ENCODE data around the gene EMILIN2.
"Not testable (repeated sequence)": the region's sequence is repeated elsewhere in the genome, so short reads cannot be mapped to it uniquely, and the experiment has no call there.

The EMILIN2 gene

GRCh38 chr18:2847317-2848246 is 776 bp downstream of the EMILIN2 start:
- no peak for DNase-seq

DNA sequence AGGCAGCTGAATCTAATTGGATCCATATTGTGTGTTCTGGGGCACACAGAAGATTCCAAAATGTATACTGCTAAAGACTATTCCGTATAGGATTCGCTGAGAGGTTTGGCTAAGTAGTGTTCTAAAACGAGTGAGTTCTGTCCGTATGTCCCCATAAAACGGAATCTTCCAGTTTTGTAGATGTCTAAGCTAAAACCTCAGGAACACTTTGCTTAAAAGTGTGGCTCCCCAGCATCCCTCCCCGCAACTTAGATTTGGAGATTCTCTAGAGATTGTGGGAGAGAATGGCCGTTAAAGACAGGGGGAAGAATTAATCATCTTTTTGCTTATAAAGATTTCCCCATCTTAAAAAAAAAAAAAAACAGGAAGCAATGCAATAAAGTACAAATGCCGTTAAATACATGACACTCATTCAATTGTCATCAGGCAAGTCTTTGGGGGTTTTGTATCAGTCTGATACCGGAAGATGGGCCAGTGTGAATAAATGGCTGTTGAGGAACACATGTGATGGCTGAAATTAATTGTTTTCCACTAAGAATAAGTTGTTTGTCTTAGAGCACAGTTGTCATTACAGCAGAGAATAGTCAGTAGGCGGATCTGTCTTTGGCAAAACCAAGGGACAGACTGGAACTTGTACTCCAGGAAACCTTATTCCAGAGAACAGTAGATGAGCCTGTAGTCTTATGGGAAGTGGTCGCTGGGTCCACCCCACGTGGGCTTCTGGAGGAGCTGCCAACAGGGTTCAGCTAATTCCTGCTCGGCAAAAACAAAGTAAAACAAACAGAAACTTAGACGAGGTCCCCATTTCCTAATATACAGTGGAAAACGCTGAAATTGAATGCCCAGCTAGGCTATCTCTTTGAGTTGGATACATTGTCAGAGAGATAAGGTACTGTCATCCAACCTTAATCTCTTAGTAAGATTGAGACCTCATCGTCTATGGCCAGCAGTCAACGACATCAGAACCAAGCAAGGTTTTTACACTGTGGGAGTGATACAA is 1.7 kb downstream of the EMILIN2 start:
- DNase-seq = no peak

GRCh38 chr18:2850816-2851215 is 4.0 kb downstream of the EMILIN2 start:
- DNase-seq = no peak

- no peak for DNase-seq
These were observed 5.0 kb downstream of the EMILIN2 start for GRCh38 chr18:2851771-2852170.

GRCh38 chr18:2852460-2852859 is 5.7 kb downstream of the EMILIN2 start:
- DNase-seq = not testable (repeated sequence)

- DNase-seq = no peak
These were observed 6.5 kb downstream of the EMILIN2 start for GRCh38 chr18:2853173-2853925.

DNA sequence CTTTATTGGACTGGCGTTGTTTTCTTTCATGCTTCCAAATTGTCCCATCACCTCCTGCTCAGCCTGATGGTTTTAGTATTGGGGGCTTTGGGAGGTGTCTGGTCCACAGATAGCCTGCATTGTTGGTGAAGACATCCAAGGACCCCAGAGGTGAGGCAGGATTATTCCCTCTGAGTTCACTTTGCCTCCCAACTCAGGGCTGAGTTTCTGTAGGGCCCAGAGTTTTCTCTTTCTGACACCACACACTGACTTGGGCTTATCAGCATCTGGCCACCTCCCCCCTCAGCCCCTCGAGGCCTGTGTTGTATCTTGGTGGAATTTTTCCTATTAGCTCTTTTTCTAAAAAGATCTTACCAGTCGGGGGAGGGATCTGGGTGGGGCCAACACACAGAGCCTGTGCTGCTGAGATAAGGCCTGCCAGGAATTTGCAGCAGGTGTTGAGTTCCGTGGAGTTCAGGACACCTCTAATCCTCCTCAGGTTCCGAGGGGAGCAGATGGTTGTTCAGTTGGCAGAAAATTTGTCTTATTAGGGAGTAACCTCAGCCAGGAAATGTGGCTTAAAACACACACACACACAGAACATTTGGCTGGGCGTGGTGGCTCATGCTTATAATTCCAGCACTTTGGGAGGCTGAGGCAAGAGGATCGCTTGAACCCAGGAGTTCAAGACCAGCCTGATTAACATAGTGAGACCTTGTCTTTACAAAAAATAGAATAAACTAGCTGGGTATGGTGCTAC is 7.3 kb downstream of the EMILIN2 start:
- no peak for DNase-seq

- DNase-seq = no peak
These were observed 8.1 kb downstream of the EMILIN2 start for GRCh38 chr18:2854875-2855274.

GRCh38 chr18:2855560-2856350 is 8.9 kb downstream of the EMILIN2 start:
- no peak for DNase-seq

GRCh38 chr18:2856547-2857170 is 9.9 kb downstream of the EMILIN2 start:
- no peak for DNase-seq

DNA sequence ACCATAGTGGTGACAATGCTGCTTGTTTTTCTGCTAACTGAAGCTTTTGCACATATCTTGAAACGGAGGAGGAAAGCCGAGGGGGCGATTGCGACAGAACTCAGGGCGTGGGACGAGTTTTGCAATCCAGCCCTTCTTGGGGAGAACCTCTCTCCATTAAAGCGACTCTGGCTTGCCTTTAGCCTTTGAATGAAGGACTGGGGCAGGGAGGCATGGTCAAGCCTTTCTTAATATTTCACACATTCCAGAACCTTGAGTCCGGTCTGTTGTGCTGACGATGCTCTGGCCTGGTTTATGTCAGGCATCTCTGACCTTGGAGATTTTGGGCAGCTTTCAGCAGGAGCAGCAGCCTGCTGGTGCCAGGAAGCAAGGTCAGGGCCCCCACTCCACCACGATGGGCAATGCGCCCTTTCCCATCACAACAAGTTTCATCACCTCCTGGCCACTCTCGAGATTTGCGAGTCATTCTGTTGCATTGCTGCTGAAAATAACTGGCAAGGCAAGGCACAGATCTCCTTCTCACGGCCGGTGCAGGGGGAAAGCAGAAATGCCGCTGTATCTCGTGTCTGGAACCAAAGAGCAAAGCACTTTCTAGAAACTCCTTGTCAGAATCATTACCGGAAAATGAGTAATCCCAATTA is 10.8 kb downstream of the EMILIN2 start:
- no peak for DNase-seq

DNA sequence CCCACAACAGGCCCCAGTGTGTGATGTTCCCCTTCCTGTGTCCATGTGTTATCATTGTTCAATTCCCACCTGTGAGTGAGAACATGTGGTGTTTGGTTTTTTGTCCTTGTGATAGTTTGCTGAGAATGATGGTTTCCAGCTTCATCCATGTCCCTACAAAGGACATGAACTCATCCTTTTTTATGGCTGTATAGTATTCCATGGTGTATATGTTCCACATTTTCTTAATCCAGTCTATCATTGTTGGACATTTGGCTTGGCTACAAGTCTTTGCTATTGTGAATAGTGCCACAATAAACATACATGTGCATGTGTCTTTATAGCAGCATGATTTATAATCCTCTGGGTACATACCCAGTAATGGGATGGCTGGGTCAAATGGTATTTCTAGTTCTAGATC is 13.6 kb downstream of the EMILIN2 start:
- not testable (repeated sequence) for DNase-seq

GRCh38 chr18:2863997-2864396 is 17.2 kb downstream of the EMILIN2 start:
- not testable (repeated sequence) for DNase-seq

DNA sequence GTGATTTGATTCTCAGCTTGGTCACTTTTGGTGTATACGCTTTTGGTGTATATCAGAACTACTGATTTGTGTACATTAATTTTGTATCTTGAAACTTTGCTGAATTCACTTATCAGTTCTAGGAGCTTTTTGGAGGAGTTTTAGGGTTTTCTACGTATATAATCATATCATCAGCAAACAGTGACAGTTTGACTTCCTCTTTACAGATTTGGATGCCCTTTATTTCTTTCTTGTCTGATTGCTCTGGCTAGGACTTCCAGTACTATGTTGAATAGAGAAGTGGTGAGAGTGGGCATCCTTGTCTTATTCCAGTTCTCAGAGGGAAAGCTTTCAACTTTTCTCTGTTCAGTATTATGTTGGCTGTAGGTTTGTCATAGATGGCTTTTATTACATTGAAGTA is 19.7 kb downstream of the EMILIN2 start:
- not testable (repeated sequence) for DNase-seq

- DNase-seq = no peak
These were observed 22.4 kb downstream of the EMILIN2 start for GRCh38 chr18:2869207-2869606.

- no peak for DNase-seq
These were observed 24.4 kb downstream of the EMILIN2 start for GRCh38 chr18:2871111-2871720.

DNA sequence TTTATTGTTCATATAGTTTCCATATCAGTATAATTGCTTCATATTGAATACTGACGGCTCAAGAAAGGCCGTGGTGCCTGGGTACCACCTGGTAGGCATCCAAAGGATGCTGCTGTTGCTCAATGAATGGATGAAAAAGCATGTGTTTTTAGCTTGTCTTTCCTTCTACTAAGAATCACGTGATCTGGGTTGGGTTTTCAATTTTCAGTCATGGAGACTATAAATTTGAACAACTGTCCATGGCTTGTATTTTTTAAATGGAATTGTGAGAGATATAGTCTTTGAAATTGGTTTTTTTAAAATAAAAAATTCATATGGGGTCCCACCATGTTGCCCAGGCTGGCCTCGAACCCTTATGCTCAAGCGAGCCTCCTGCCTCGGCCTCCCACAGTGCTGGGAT is 25.3 kb downstream of the EMILIN2 start:
- no peak for DNase-seq

DNA sequence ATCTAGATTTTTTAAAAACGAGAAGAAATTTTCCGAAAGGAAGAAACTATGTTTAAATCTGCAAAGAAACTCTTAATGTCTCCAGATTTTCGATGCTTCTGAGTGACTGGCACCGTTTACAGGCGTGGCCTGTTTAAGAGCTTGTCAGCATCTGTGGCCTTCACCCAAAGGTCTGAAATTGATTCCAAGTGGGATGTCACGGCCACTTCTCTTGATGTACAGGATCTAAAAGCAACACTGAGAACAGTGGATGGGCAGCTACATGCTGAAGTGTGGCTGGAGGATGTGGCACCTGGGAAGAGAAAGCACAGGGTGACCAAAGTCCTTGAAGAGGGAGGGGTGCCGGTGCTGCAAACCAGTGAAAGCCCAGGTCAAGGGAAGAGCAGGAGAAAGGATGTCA is 28.0 kb downstream of the EMILIN2 start:
- no peak for DNase-seq

DNA sequence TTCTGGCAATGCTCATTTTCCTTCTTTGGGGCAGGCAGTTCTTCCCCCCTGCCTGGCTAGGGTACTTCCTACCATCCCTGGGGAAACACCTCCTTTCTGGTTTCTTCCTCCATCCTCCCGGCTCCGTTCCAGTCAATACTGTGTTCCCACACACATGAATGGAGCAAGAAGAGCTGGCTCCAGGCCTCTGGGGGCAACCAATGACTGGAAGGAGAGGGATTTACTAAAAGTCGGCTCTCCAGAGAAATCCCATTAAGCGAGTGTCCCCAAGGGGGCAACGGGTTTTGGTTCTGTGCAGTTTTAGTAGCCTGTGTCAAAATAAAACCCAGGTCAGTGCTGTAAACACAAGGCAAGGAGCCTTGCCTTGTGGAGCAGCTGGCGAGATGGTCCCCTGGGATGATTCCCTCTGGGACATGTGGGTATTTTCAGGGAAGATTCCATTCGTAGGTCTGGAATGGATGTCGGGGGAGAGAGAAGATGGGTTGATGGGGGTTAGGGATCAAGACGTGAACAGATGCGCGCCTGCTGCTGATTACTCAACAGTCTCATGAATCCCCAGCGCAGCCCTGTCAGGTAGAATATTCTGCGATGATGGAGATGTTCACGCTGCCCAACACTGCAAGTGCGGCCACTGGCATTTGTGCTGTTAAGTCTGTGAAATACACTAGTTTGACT is 32.0 kb downstream of the EMILIN2 start:
- DNase-seq = no peak
